Measurements from ENCODE around the gene NFIL3.

Gene NFIL3

GRCh38 chr9:91364005-91364404 is 59.6 kb downstream of the NFIL3 start:
- Histone ChIP-seq H3K4me3 (ENCODE audit: insufficient read depth, low read length, poor library complexity, severe bottlenecking) (no peak overlapping the region), H3K79me2 (ENCODE audit: insufficient read depth, low read length) (no peaks in the 10 kb centered on the region; the same call in 1 of the 2 replicates), H3K9me3 (ENCODE audit: insufficient read depth, low read length) (no peaks in the 10 kb centered on the region; the same call in 1 of the 2 replicates), H3K36me3 (ENCODE audit: low read length) (no peaks in the 10 kb centered on the region), H2AFZ (ENCODE audit: low read depth, low read length, severe bottlenecking) (no peak overlapping the region), H3K27ac (ENCODE audit: low read depth, low read length) (no peak overlapping the region), H3K4me2 (ENCODE audit: low read depth, low read length, poor library complexity, severe bottlenecking) (no peak overlapping the region), H4K20me1 (ENCODE audit: low read depth, low read length) (no peaks in the 10 kb centered on the region), H3F3A (ENCODE audit: insufficient read depth) (no peaks in the 10 kb centered on the region), H3K27me3 (ENCODE audit: low read length) (no peaks in the 10 kb centered on the region), H3K9ac (ENCODE audit: low read length) (no peak overlapping the region), H3K9me2 (replicated peaks; ENCODE audit: insufficient read depth, low read length) (no peaks in the 10 kb centered on the region)
- TF ChIP-seq, protein P1, sequence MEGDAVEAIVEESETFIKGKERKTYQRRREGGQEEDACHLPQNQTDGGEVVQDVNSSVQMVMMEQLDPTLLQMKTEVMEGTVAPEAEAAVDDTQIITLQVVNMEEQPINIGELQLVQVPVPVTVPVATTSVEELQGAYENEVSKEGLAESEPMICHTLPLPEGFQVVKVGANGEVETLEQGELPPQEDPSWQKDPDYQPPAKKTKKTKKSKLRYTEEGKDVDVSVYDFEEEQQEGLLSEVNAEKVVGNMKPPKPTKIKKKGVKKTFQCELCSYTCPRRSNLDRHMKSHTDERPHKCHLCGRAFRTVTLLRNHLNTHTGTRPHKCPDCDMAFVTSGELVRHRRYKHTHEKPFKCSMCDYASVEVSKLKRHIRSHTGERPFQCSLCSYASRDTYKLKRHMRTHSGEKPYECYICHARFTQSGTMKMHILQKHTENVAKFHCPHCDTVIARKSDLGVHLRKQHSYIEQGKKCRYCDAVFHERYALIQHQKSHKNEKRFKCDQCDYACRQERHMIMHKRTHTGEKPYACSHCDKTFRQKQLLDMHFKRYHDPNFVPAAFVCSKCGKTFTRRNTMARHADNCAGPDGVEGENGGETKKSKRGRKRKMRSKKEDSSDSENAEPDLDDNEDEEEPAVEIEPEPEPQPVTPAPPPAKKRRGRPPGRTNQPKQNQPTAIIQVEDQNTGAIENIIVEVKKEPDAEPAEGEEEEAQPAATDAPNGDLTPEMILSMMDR (IDR thresholded peaks at IDR 0.05; ENCODE audit: insufficient read depth, low read length, poor library complexity, severe bottlenecking), result no peak
- no peak for TF ChIP-seq EZH2phosphoT487 (conservative IDR thresholded peaks at IDR 0.05; ENCODE audit: low read length)

DNA sequence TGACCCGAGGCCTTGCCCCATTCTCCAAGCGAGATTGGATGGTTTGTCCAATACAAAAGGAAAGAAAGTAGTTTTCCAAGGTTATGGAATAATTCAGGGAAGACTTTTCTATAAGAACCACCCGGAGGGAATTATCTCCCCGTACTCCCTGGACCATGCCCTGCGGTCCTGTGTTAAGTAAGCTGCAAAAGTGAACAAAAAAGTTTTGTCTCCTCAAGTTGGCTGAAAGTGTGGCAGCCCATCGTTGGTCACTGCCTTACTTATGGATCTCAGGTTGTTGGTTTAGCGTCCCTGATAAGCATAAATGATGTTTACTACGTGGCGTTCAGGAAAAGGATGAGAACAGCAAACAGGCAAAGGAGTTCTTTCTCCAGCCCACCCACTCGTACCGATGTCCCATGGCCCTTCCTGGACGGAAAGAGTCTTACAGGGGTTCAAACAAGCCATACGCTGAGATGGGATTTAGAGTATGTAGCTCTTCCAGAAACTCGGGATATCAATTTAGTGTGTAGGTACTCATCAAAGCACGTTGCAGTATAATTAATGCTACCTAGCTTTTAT is 61.5 kb downstream of the NFIL3 start:
- Histone ChIP-seq H3K4me3 (ENCODE audit: insufficient read depth, low read length, poor library complexity, severe bottlenecking) (peak overlapping the region; percentile 82), H4K20me1 (ENCODE audit: low read depth, low read length) (no peaks in the 10 kb centered on the region), H3K79me2 (ENCODE audit: insufficient read depth, low read length) (no peaks in the 10 kb centered on the region; the same call in 1 of the 2 replicates), H3K27me3 (ENCODE audit: low read length) (no peaks in the 10 kb centered on the region), H3K36me3 (ENCODE audit: low read length) (no peaks in the 10 kb centered on the region), H3K4me2 (ENCODE audit: low read depth, low read length, poor library complexity, severe bottlenecking) (peak overlapping the region; percentile 65), H3F3A (ENCODE audit: insufficient read depth) (no peaks in the 10 kb centered on the region), H3K9ac (ENCODE audit: low read length) (peak overlapping the region; percentile 76), H3K9me2 (replicated peaks; ENCODE audit: insufficient read depth, low read length) (no peaks in the 10 kb centered on the region), H3K27ac (ENCODE audit: low read depth, low read length) (no peak overlapping the region), H2AFZ (ENCODE audit: low read depth, low read length, severe bottlenecking) (peak overlapping the region; percentile 100), H3K9me3 (ENCODE audit: insufficient read depth, low read length) (no peaks in the 10 kb centered on the region; the same call in 1 of the 2 replicates)
- TF ChIP-seq, protein P1 (IDR thresholded peaks at IDR 0.05; ENCODE audit: insufficient read depth, low read length, poor library complexity, severe bottlenecking), result no peak
- TF ChIP-seq EZH2phosphoT487 (conservative IDR thresholded peaks at IDR 0.05; ENCODE audit: low read length), result no peak

DNA sequence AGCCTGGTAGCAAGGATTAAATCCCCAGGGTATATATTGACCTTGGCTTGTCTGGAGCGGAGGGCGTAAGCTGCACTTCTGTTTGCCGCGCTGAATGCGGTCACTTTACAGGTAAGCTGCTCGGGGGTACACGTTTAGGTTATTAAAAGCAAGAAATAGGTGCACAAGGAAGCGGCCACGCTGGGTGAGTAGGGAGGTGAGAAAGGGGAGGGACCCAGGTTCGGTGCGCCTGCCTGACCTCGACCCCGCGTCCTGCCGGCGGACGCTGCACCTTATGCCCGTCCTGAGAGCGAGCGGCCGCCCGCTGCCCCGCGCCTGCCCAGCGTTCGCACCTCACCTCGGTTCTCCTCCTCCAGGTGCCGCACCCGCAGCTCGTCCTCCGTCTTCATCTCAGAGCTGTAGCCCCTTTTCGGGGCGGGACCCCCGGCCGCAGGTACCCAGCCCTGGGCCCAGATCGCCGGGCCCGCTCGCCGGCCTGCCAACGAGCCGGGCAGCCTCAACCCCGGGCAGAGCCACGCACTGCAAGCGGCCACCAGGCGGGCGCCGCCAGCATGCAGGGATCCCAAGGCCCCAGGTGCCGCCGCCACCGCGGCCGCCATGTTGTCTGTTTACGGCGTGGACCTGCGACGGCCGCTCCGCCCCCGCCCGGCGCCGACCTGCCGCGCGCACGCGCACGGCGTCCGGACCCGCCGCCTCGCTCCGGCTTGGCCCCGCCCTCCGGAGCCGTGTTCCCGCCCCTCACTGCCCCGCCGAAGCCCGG is 62.2 kb downstream of the NFIL3 start, which contains the start of gene AUH:
Gene AUH, minus strand, starts transcription at position 628 of the 760 bp plus-strand sequence. Its CDS starts 29 bp downstream, at position 599.
- H3K4me2 ChIP-seq (ENCODE audit: low read depth, low read length, poor library complexity, severe bottlenecking), result peak within 1 kb of the TSS; percentile 94
- H3K27me3 ChIP-seq (ENCODE audit: low read length), result no peaks in the 10 kb centered on the region
- H3K36me3 ChIP-seq (ENCODE audit: low read length), result no peaks in the 10 kb centered on the region
- H3K9ac ChIP-seq (ENCODE audit: low read length), result peak within 1 kb of the TSS; percentile 76
- H4K20me1 ChIP-seq (ENCODE audit: low read depth, low read length), result no peaks in the 10 kb centered on the region
- no peaks in the 10 kb centered on the region for H3K9me2 ChIP-seq (replicated peaks; ENCODE audit: insufficient read depth, low read length)
- TF ChIP-seq EZH2phosphoT487 (conservative IDR thresholded peaks at IDR 0.05; ENCODE audit: low read length), result no peak
- TF ChIP-seq, protein P1 (IDR thresholded peaks at IDR 0.05; ENCODE audit: insufficient read depth, low read length, poor library complexity, severe bottlenecking), result no peak
- H3F3A ChIP-seq (ENCODE audit: insufficient read depth), result no peaks in the 10 kb centered on the region
- H3K4me3 ChIP-seq (ENCODE audit: insufficient read depth, low read length, poor library complexity, severe bottlenecking), result peak within 1 kb of the TSS; percentile 82
- no peaks in the 10 kb centered on the region; the same call in 1 of the 2 replicates for H3K9me3 ChIP-seq (ENCODE audit: insufficient read depth, low read length)
- no peaks in the 10 kb centered on the region; the same call in 1 of the 2 replicates for H3K79me2 ChIP-seq (ENCODE audit: insufficient read depth, low read length)
- H2AFZ ChIP-seq (ENCODE audit: low read depth, low read length, severe bottlenecking), result peak within 1 kb of the TSS; percentile 100
- H3K27ac ChIP-seq (ENCODE audit: low read depth, low read length), result no peak within 1 kb of the TSS
